Uterus (tissue), 2 donors: Measurements from ENCODE around the gene DOCK7.

Source experiments
- POLR2A ChIP-seq, 2 donors: fragments of 450-650 bp; IDR thresholded peaks; one replicate each; pipeline ENCODE4 v1.6.1; 2016; ENCODE audit warnings: antibody characterized with exemption in 2 of 2, mild to moderate bottlenecking in 1 of 2, moderate library complexity in 1 of 2
- TF ChIP-seq, protein P1 (sequence below), 4 experiments: fragments of 200-600 bp in 2 of 4; fragments of 450-650 bp in 2 of 4; sonication (generic) in 2 of 4; IDR thresholded peaks; one replicate each; pipeline ENCODE4 v1.5.1; 2016 to 2019; ENCODE audit warnings: antibody characterized with exemption in 4 of 4, mild to moderate bottlenecking in 2 of 4, moderate library complexity in 1 of 4

DNA sequence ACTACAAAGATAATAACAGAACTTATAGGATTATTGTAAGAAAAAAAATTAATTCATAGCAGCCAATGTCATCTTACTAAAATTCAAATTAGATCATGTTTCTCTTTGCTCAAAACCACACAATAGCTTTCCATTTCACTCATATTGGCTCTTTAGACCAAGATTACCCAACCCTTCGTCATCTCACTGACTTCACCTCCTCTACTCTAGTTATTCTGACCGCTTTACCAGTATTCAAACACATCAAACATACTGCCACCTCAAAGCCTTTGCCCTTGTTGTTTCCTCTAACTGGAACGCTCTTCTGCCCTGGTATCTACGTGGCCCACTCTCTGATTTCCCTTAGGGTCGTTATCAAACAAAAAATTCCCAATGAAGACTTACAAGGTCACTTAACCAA lies 89.1 kb downstream of the DOCK7 start:
- TF ChIP-seq, protein P1, sequence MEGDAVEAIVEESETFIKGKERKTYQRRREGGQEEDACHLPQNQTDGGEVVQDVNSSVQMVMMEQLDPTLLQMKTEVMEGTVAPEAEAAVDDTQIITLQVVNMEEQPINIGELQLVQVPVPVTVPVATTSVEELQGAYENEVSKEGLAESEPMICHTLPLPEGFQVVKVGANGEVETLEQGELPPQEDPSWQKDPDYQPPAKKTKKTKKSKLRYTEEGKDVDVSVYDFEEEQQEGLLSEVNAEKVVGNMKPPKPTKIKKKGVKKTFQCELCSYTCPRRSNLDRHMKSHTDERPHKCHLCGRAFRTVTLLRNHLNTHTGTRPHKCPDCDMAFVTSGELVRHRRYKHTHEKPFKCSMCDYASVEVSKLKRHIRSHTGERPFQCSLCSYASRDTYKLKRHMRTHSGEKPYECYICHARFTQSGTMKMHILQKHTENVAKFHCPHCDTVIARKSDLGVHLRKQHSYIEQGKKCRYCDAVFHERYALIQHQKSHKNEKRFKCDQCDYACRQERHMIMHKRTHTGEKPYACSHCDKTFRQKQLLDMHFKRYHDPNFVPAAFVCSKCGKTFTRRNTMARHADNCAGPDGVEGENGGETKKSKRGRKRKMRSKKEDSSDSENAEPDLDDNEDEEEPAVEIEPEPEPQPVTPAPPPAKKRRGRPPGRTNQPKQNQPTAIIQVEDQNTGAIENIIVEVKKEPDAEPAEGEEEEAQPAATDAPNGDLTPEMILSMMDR (IDR thresholded peaks at IDR 0.05), result no peak
- TF ChIP-seq POLR2A (IDR thresholded peaks at IDR 0.05), result no peak
